EL (cell line): ENCODE results near the gene LRP6.
"Not testable (repeated sequence)": the region's sequence is repeated elsewhere in the genome, so short reads cannot be mapped to it uniquely, and the experiment has no call there.

ENCODE experiments used
- DNase-seq: peaks from one replicate; pipeline ENCODE4 v3.0.0-alpha.2; 2016

LRP6 gene

GRCh38 chr12:12266873-12267741, at the start of gene LRP6:
Gene LRP6, minus strand, starts transcription at chr12:12267044. Its CDS starts 309 bp downstream, at chr12:12266735.
- peak; percentile 93 for DNase-seq

GRCh38 chr12:12315838-12316237, 49.0 kb upstream of the LRP6 start:
- DNase-seq = no peak

GRCh38 chr12:12310695-12311094, 43.9 kb upstream of the LRP6 start:
- not testable (repeated sequence) for DNase-seq

GRCh38 chr12:12305568-12306300, 38.9 kb upstream of the LRP6 start:
- DNase-seq = no peak

- no peak for DNase-seq
Measured at GRCh38 chr12:12302976-12303375, 36.1 kb upstream of the LRP6 start.

- DNase-seq = no peak
Measured at GRCh38 chr12:12301122-12301521, 34.3 kb upstream of the LRP6 start.

- DNase-seq = no peak
Measured at GRCh38 chr12:12297201-12297830, 30.5 kb upstream of the LRP6 start.

GRCh38 chr12:12294215-12295005, 27.6 kb upstream of the LRP6 start:
- peak; percentile 26 for DNase-seq

- no peak for DNase-seq
Measured at GRCh38 chr12:12290206-12290605, 23.4 kb upstream of the LRP6 start.

- no peak for DNase-seq
Measured at GRCh38 chr12:12286441-12286840, 19.6 kb upstream of the LRP6 start.

GRCh38 chr12:12282761-12283425, 16.0 kb upstream of the LRP6 start:
- peak; percentile 80 for DNase-seq

- DNase-seq = no peak
Measured at GRCh38 chr12:12282202-12282601, 15.4 kb upstream of the LRP6 start.

GRCh38 chr12:12281134-12281533, 14.3 kb upstream of the LRP6 start:
- no peak for DNase-seq

- DNase-seq = peak; percentile 35
Measured at GRCh38 chr12:12278899-12279298, 12.1 kb upstream of the LRP6 start.

- DNase-seq = no peak
Measured at GRCh38 chr12:12275874-12276273, 9.0 kb upstream of the LRP6 start.

GRCh38 chr12:12273291-12273957, 6.6 kb upstream of the LRP6 start:
- peak; percentile 77 for DNase-seq

GRCh38 chr12:12272869-12273268, 6.0 kb upstream of the LRP6 start:
- DNase-seq = peak; percentile 61

- no peak for DNase-seq
Measured at GRCh38 chr12:12270226-12270625, 3.4 kb upstream of the LRP6 start.

- DNase-seq = peak; percentile 8
Measured at GRCh38 chr12:12267742-12268200, 927 bp upstream of the LRP6 start.

- DNase-seq = peak; percentile 29
Measured at GRCh38 chr12:12266389-12266872, 413 bp downstream of the LRP6 start.
